ENCODE results near the gene RPA3. TPM values are rescaled to one million over a fixed set of nuclear protein-coding genes. Genes with fewer than 3 reads are reported as not detected.

RPA3 gene
- total RNA-seq, 4 donors from 2014 or later, result 10.6 to 21.0 (median 14.1) TPM

DNA sequence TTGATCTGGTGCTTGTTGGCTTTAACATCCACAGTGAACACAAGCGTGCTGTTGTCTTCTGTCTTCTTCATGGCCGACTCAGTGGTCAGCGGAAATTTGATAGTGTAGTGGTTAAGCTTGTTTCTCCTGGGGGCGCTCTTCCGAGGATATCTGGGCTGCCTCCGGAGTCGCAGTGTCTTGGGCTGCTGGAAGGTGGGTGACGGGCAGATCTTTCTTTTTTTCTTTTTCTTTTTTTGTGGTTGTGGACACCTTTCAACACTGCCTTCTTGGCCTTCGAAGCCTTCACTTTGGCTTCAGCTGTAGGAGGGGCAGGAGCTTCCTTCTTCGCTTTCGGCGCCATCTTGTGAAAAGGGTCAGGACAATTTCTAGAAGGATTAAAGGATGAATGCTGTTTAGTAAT, 23.8 kb upstream of the RPA3 start:
- no peak overlapping the region for H3K4me3 ChIP-seq
- H3K27ac ChIP-seq, result no peak overlapping the region
- no peaks in the 10 kb centered on the region for H3K9me3 ChIP-seq
- H3K27me3 ChIP-seq, result no peaks in the 10 kb centered on the region
- no peak for ATAC-seq
- no peak for TF ChIP-seq POLR2AphosphoS5 (IDR thresholded peaks at IDR 0.05)
- TF ChIP-seq, protein P1, sequence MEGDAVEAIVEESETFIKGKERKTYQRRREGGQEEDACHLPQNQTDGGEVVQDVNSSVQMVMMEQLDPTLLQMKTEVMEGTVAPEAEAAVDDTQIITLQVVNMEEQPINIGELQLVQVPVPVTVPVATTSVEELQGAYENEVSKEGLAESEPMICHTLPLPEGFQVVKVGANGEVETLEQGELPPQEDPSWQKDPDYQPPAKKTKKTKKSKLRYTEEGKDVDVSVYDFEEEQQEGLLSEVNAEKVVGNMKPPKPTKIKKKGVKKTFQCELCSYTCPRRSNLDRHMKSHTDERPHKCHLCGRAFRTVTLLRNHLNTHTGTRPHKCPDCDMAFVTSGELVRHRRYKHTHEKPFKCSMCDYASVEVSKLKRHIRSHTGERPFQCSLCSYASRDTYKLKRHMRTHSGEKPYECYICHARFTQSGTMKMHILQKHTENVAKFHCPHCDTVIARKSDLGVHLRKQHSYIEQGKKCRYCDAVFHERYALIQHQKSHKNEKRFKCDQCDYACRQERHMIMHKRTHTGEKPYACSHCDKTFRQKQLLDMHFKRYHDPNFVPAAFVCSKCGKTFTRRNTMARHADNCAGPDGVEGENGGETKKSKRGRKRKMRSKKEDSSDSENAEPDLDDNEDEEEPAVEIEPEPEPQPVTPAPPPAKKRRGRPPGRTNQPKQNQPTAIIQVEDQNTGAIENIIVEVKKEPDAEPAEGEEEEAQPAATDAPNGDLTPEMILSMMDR (IDR thresholded peaks at IDR 0.05), result no peak
- no peak for TF ChIP-seq POLR2A (IDR thresholded peaks at IDR 0.05)
- TF ChIP-seq EP300 (IDR thresholded peaks at IDR 0.05), result no peak
- 82 to 100% methylated on average over 3 to 12 of the region's 12 CpGs for WGBS, 2 donors (ENCODE audit: low coverage in 1 of 2)
- peaks cover 0 to 23% (median 0%) of the 10 kb centered on the region in 3 donors for H3K4me1 ChIP-seq
- no peaks in the 10 kb centered on the region for H3K36me3 ChIP-seq

DNA sequence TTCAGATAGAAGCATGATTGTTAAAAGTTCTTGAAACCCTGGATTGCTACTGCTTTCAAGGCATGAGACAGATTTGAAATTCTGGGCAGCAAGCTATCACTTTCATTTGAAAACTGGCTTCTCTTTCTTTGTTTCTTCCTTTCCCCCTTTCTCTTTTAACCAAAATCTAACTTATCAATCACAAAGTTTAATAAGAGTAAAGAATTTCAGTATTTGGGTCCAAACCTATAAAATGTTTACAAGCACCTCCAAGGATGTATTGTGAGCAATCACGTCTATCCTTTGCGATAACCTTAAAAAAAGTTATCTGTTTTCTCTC, 21.6 kb upstream of the RPA3 start:
- ATAC-seq, result no peak
- Histone ChIP-seq H3K4me3 (no peak overlapping the region), H3K36me3 (no peaks in the 10 kb centered on the region), H3K27me3 (no peaks in the 10 kb centered on the region), H3K4me1 (peaks cover 0 to 14% (median 0%) of the 10 kb centered on the region in 3 donors), H3K9me3 (no peaks in the 10 kb centered on the region), H3K27ac (no peak overlapping the region)
- TF ChIP-seq POLR2AphosphoS5 (IDR thresholded peaks at IDR 0.05), result no peak
- no peak for TF ChIP-seq POLR2A (IDR thresholded peaks at IDR 0.05)
- TF ChIP-seq, protein P1 (IDR thresholded peaks at IDR 0.05), result no peak
- TF ChIP-seq EP300 (IDR thresholded peaks at IDR 0.05), result no peak
- WGBS, 2 donors (ENCODE audit: low coverage in 1 of 2), result 87 to 93% methylated on average over 2 of the region's 2 CpGs

DNA sequence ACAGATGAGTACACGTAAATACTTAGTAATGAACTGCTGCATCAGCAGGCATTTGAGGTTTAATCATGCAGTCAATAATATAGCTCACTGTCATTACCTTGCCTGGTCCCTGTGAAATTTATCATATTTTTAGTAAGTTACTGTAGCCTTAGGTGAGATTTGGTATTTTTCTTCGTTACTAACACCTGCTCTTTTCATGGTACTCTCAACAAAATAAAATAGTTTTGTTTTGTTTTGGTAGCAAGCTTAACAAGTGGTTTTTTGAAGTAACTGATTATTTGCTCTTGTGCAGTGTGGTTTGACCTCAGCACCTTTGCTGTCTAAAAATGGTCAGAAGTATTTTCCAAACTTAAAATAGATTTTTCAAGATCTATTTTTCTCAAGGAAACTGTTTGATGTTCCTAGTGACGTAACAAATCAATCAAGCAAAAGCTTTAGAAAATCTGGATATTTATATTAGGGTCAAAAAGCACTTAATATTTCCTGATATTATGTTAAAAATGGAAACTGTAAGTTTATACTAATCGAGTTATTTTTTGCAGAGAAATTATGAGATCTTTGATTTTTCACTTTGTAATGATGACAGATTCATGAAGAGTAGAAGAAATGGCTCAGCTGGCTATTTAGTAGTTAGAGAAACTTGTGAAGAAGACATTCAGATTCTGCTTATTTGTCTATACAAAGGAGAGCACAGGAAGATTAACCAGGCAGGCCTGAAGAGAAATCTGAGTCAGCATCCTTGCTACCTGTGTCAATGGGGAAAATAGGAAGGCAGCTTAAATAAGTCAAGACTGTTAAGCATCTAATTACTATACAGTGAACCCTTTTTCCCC, 21.0 kb upstream of the RPA3 start:
- TF ChIP-seq, protein P1 (IDR thresholded peaks at IDR 0.05), result no peak
- TF ChIP-seq POLR2A (IDR thresholded peaks at IDR 0.05) (no peak), POLR2AphosphoS5 (IDR thresholded peaks at IDR 0.05) (no peak), EP300 (IDR thresholded peaks at IDR 0.05) (no peak)

DNA sequence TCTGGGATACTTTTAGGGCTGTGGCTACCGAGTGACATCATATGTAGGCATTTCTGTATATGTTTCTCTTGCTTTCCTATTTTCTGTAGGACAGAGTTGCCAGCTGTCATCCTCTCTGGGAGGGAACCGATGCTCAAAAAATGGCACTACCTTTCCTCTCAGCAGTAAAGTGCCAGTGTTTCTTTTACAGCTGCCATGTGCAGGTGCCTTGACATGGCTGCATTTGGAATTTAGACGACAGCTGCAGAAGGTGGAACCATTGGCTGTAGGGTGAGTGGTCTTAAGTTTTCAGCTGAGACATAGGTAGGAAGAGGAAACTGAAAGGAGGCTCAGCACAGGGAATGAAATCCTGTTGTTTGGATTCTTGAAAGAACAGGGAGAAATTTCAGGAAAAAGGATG, 20.2 kb upstream of the RPA3 start:
- peaks cover 0 to 14% (median 0%) of the 10 kb centered on the region in 3 donors for H3K4me1 ChIP-seq
- no peaks in the 10 kb centered on the region for H3K36me3 ChIP-seq
- no peak for ATAC-seq
- H3K4me3 ChIP-seq, result no peak overlapping the region
- H3K9me3 ChIP-seq, result no peaks in the 10 kb centered on the region
- TF ChIP-seq, protein P1 (IDR thresholded peaks at IDR 0.05), result no peak
- TF ChIP-seq EP300 (IDR thresholded peaks at IDR 0.05) (no peak), POLR2AphosphoS5 (IDR thresholded peaks at IDR 0.05) (no peak)
- no peaks in the 10 kb centered on the region for H3K27me3 ChIP-seq
- WGBS, 2 donors (ENCODE audit: low coverage in 1 of 2), result 63 to 75% methylated on average over 3 of the region's 3 CpGs
- no peak overlapping the region for H3K27ac ChIP-seq

More for the DNA sequence above, 21.0 kb upstream of the RPA3 start:
- Histone ChIP-seq H3K36me3 (no peaks in the 10 kb centered on the region), H3K27me3 (no peaks in the 10 kb centered on the region), H3K4me1 (peaks cover 0 to 14% (median 0%) of the 10 kb centered on the region in 3 donors), H3K4me3 (no peak overlapping the region), H3K27ac (no peak overlapping the region), H3K9me3 (no peaks in the 10 kb centered on the region)
- ATAC-seq, result no peak
- WGBS, 2 donors (ENCODE audit: low coverage in 1 of 2), result 63 to 68% methylated on average over 4 of the region's 4 CpGs

DNA sequence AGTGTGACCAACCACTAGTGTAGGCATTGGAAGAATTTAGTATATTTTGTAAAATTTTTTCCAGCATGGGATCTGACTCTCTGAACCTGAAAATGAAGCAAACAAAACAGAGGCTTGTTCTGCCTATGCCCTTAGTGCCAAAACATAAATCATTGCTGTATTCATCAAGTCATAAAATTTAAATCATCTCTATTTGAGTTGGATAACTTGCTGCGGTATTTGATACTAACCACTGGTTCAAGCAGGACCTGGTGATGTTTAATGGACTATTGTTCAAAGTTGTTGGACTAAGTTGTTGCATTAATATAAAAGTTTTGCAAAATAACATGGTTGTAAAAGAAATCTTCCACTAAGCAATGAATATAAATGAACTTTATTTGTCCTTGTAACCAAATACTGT, 19.8 kb upstream of the RPA3 start:
- Histone ChIP-seq H3K27ac (no peak overlapping the region), H3K4me1 (peaks cover 0 to 14% (median 0%) of the 10 kb centered on the region in 3 donors), H3K4me3 (no peak overlapping the region), H3K36me3 (no peaks in the 10 kb centered on the region), H3K9me3 (no peaks in the 10 kb centered on the region), H3K27me3 (no peaks in the 10 kb centered on the region)
- TF ChIP-seq, protein P1 (IDR thresholded peaks at IDR 0.05), result no peak
- TF ChIP-seq POLR2A (IDR thresholded peaks at IDR 0.05), result no peak
- no peak for TF ChIP-seq EP300 (IDR thresholded peaks at IDR 0.05)
- no peak for TF ChIP-seq POLR2AphosphoS5 (IDR thresholded peaks at IDR 0.05)
- 25 to 67% methylated on average over 1 of the region's 1 CpG for WGBS, 2 donors (ENCODE audit: low coverage in 1 of 2)
- no peak for ATAC-seq

Measured in gastroesophageal sphincter (tissue), 4 donors.